SK-N-SH treated with all-trans-retinoic acid at 6 μM for 48 hours (cell line): Measurements from ENCODE around the gene INPP4B.

Source experiments
- ATAC-seq: fragments of 200-7000 bp; cut with Tn5 transposase; 3 replicates; pipeline ENCODE4 v1.9.1; 2020; ENCODE audit warnings: mild to moderate bottlenecking, moderate library complexity
- ARNTL ChIP-seq: fragments of 450-650 bp; formaldehyde crosslinking; IDR thresholded peaks from 2 replicates; pipeline ENCODE4 v1.5.0; 2020; ENCODE audit warnings: low read depth, mild to moderate bottlenecking, moderate library complexity, borderline replicate concordance
- CSRNP3 ChIP-seq: fragments of 250-450 bp; sonication (Bioruptor Pico); IDR thresholded peaks from 2 replicates; pipeline ENCODE4 v1.5.1; 2021; ENCODE audit warnings: mild to moderate bottlenecking, moderate library complexity
- GLIS3 ChIP-seq: fragments of 250-450 bp; sonication (Bioruptor Pico); IDR thresholded peaks from 2 replicates; pipeline ENCODE4 v1.5.0; 2020; ENCODE audit warnings: mild to moderate bottlenecking, moderate library complexity
- ISL1 ChIP-seq: fragments of 250-450 bp; sonication (Bioruptor Pico); IDR thresholded peaks from 2 replicates; pipeline ENCODE4 v2.1.2; 2022; ENCODE audit warnings: mild to moderate bottlenecking, moderate library complexity
- OSR1 ChIP-seq: fragments of 250-450 bp; sonication (Bioruptor Pico); IDR thresholded peaks from 2 replicates; pipeline ENCODE4 v1.8.0; 2022; ENCODE audit warnings: moderate library complexity, mild to moderate bottlenecking, inconsistent platforms
- PATZ1 ChIP-seq: fragments of 250-450 bp; sonication (Bioruptor Pico); IDR thresholded peaks from 2 replicates; pipeline ENCODE4 v1.8.0; 2020; ENCODE audit warnings: mild to moderate bottlenecking, moderate library complexity, borderline replicate concordance
- POU6F1 ChIP-seq: fragments of 250-450 bp; sonication (Bioruptor Pico); IDR thresholded peaks from 2 replicates; pipeline ENCODE4 v1.8.0; 2021; ENCODE audit warnings: low read depth, mild to moderate bottlenecking, moderate library complexity, borderline replicate concordance
- RARB ChIP-seq: fragments of 250-450 bp; sonication (Bioruptor Pico); IDR thresholded peaks from 2 replicates; pipeline ENCODE4 v1.8.0; 2021; ENCODE audit warnings: mild to moderate bottlenecking, moderate library complexity
- TCF4 ChIP-seq: fragments of 250-450 bp; sonication (Bioruptor Pico); IDR thresholded peaks from 2 replicates; pipeline ENCODE4 v1.8.0; 2021; ENCODE audit warnings: mild to moderate bottlenecking, moderate library complexity, borderline replicate concordance
- TOX ChIP-seq: fragments of 250-450 bp; sonication (Bioruptor Pico); IDR thresholded peaks from 2 replicates; pipeline ENCODE4 v1.8.0; 2021; ENCODE audit warnings: mild to moderate bottlenecking, moderate library complexity, borderline replicate concordance
- TSHZ2 ChIP-seq: fragments of 250-450 bp; sonication (Bioruptor Pico); IDR thresholded peaks from 2 replicates; pipeline ENCODE4 v1.5.0; 2020; ENCODE audit warnings: mild to moderate bottlenecking, moderate library complexity
- ZC3H10 ChIP-seq: fragments of 250-450 bp; sonication (Bioruptor Pico); IDR thresholded peaks from 2 replicates; pipeline ENCODE4 v1.5.1; 2021; ENCODE audit warnings: mild to moderate bottlenecking, moderate library complexity
- ZFP3 ChIP-seq: fragments of 250-450 bp; sonication (Bioruptor Pico); IDR thresholded peaks from 2 replicates; pipeline ENCODE4 v1.5.0; 2020; ENCODE audit warnings: mild to moderate bottlenecking, moderate library complexity
- ZFP30 ChIP-seq: fragments of 450-650 bp; formaldehyde crosslinking; IDR thresholded peaks from 2 replicates; pipeline ENCODE4 v1.5.0; 2022; ENCODE audit warnings: mild to moderate bottlenecking, moderate library complexity
- ZNF565 ChIP-seq: fragments of 450-650 bp; formaldehyde crosslinking; conservative IDR thresholded peaks from 2 replicates; pipeline ENCODE4 v1.5.0; 2020; ENCODE audit warnings: low read depth, mild to moderate bottlenecking, moderate library complexity
- ZNF70 ChIP-seq: fragments of 450-650 bp; formaldehyde crosslinking; IDR thresholded peaks from 2 replicates; pipeline ENCODE4 v1.5.0; 2020; ENCODE audit warnings: mild to moderate bottlenecking, moderate library complexity
- ZNF8 ChIP-seq: fragments of 450-650 bp; formaldehyde crosslinking; IDR thresholded peaks from 2 replicates; pipeline ENCODE4 v1.5.0; 2020; ENCODE audit warnings: mild to moderate bottlenecking, moderate library complexity

Gene INPP4B

DNA sequence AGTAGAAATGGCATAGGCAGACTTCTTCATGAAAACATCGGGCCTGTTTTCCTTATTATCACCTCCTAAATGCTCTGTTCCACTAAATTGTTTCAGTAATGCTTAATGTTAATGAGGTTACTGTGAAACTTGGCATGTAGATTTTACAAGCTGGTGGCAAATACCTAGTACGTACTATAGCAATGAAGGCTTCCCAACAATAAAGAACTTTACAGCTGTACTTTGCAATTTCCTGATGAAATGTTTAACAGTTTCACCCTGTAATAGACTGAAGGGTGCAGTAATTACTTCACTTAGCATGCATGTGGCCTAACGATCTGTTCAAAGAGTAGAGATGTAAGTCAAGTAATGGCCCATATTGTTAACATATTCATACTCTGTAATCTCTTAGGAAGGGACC lies 685.0 kb downstream of the INPP4B start:
- no peak for ATAC-seq
- no peak for TF ChIP-seq CSRNP3 (CRISPR knock-in tag)
- no peak for TF ChIP-seq OSR1 (CRISPR knock-in tag)
- TF ChIP-seq ZNF8 (CRISPR knock-in tag): no peak
- no peak for TF ChIP-seq ARNTL (CRISPR knock-in tag)
- TF ChIP-seq PATZ1 (CRISPR knock-in tag): no peak
- no peak for TF ChIP-seq POU6F1 (CRISPR knock-in tag)
- TF ChIP-seq TCF4 (CRISPR knock-in tag): no peak
- no peak for TF ChIP-seq ZC3H10 (CRISPR knock-in tag)
- no peak for TF ChIP-seq RARB (CRISPR knock-in tag)
- TF ChIP-seq TOX (CRISPR knock-in tag): no peak
- no peak for TF ChIP-seq TSHZ2 (CRISPR knock-in tag)
- no peak for TF ChIP-seq ISL1
- TF ChIP-seq ZNF565 (CRISPR knock-in tag): no peak
- no peak for TF ChIP-seq ZFP3 (CRISPR knock-in tag)
- no peak for TF ChIP-seq ZFP30
- TF ChIP-seq GLIS3: no peak

GRCh38 chr4:142160509-142160908 lies 685.6 kb downstream of the INPP4B start:
- TF ChIP-seq OSR1 (CRISPR knock-in tag) (no peak), TCF4 (CRISPR knock-in tag) (no peak), ARNTL (CRISPR knock-in tag) (no peak), ISL1 (no peak), PATZ1 (CRISPR knock-in tag) (no peak)
- ATAC-seq: no peak

- ATAC-seq: no peak
- TF ChIP-seq ZNF8 (CRISPR knock-in tag) (no peak), ZFP3 (CRISPR knock-in tag) (no peak), PATZ1 (CRISPR knock-in tag) (no peak), TCF4 (CRISPR knock-in tag) (no peak), CSRNP3 (CRISPR knock-in tag) (no peak), ZNF70 (CRISPR knock-in tag) (no peak)
Observed at GRCh38 chr4:142158980-142159379, 687.1 kb downstream of the INPP4B start.
